Ascending aorta (tissue), 2 donors: ENCODE results near the gene MYO1B. TPM values are rescaled to one million over a fixed set of nuclear protein-coding genes. Genes with fewer than 3 reads are reported as not detected.

ENCODE experiments used
- DNase-seq, 2 donors: peaks; one replicate each; pipeline ENCODE4 v3.0.0-alpha.2; 2019; ENCODE audit warnings: low spot score in 2 of 2
- H3K27ac ChIP-seq, 2 donors: fragments of 200-600 bp; sonication (generic); one replicate each; pipeline ENCODE4 v1.5.1; 2016 to 2017; ENCODE audit warnings: mild to moderate bottlenecking in 1 of 2
- H3K27me3 ChIP-seq: fragments of 200-600 bp; sonication (generic); one replicate; pipeline ENCODE4 v1.5.1; 2017
- H3K36me3 ChIP-seq, 2 donors: fragments of 200-600 bp; sonication (generic); one replicate each; pipeline ENCODE4 v1.5.1; 2016
- H3K4me1 ChIP-seq, 2 donors: fragments of 200-600 bp; sonication (generic); one replicate each; pipeline ENCODE4 v1.5.1; 2016 to 2017; ENCODE audit warnings: mild to moderate bottlenecking in 1 of 2
- H3K4me3 ChIP-seq, 2 donors: fragments of 200-600 bp; sonication (generic); one replicate each; pipeline ENCODE4 v1.5.1; 2016 to 2017; ENCODE audit warnings: mild to moderate bottlenecking in 1 of 2
- H3K9me3 ChIP-seq, 2 donors: fragments of 200-600 bp; sonication (generic); one replicate each; pipeline ENCODE4 v1.5.1; 2016
- CTCF ChIP-seq, 3 experiments: fragments of 200-600 bp in 2 of 3; fragments of 450-650 bp in 1 of 3; sonication (generic) in 2 of 3; IDR thresholded peaks; one replicate each; pipeline ENCODE4 v1.5.1; 2016 to 2019; ENCODE audit warnings: antibody characterized with exemption in 3 of 3, mild to moderate bottlenecking in 1 of 3, moderate library complexity in 1 of 3
- intact Hi-C: fragments of 100-400 bp; cut with DNase I; formaldehyde crosslinking; loops from one replicate; pipeline ENCODE4 v1.15.1; 2023
- total RNA-seq: library from RNA; depleted of rRNA; stranded (reverse); fragments of >200 nt; gene quantifications from one replicate; pipeline ENCODE4 v1.1.0, GENCODE V29; 2016

MYO1B gene
- total RNA-seq, 1 donor from 2014 or later, result 27.4 TPM

GRCh38 chr2:191343796-191344338, 98.7 kb downstream of the MYO1B start:
- H3K4me1 ChIP-seq, result no peaks in the 10 kb centered on the region
- no peak overlapping the region for H3K4me3 ChIP-seq
- TF ChIP-seq CTCF (IDR thresholded peaks at IDR 0.05), result no peak
- no peak for DNase-seq
- no peaks in the 10 kb centered on the region for H3K9me3 ChIP-seq
- H3K36me3 ChIP-seq, result peaks cover 3 to 7% of the 10 kb centered on the region in 2 donors
- no peak overlapping the region for H3K27ac ChIP-seq
- intact Hi-C loops, result no loop called here
- H3K27me3 ChIP-seq, result no peaks in the 10 kb centered on the region

GRCh38 chr2:191345788-191346187, 100.6 kb downstream of the MYO1B start:
- Histone ChIP-seq H3K27ac (no peak overlapping the region), H3K27me3 (no peaks in the 10 kb centered on the region), H3K4me1 (peaks cover 0 to 7% of the 10 kb centered on the region in 2 donors), H3K4me3 (no peak overlapping the region), H3K36me3 (peaks cover 3 to 7% of the 10 kb centered on the region in 2 donors), H3K9me3 (no peaks in the 10 kb centered on the region)
- intact Hi-C loops, result no loop called here
- no peak for TF ChIP-seq CTCF (IDR thresholded peaks at IDR 0.05)
- no peak for DNase-seq

- intact Hi-C loops, result no loop called here
- Histone ChIP-seq H3K4me1 (peaks cover 0 to 8% of the 10 kb centered on the region in 2 donors), H3K27ac (no peak overlapping the region), H3K9me3 (no peaks in the 10 kb centered on the region), H3K36me3 (peaks cover under 1 to 1% of the 10 kb centered on the region in 2 donors), H3K27me3 (no peaks in the 10 kb centered on the region), H3K4me3 (no peak overlapping the region)
- no peak for TF ChIP-seq CTCF (IDR thresholded peaks at IDR 0.05)
- no peak for DNase-seq
These were observed 102.0 kb downstream of the MYO1B start for GRCh38 chr2:191347154-191347553.

GRCh38 chr2:191347881-191348280, 102.7 kb downstream of the MYO1B start:
- H3K27me3 ChIP-seq, result no peaks in the 10 kb centered on the region
- intact Hi-C loops, result no loop called here
- H3K36me3 ChIP-seq, result no peaks in the 10 kb centered on the region
- H3K4me1 ChIP-seq, result peaks cover 0 to 8% of the 10 kb centered on the region in 2 donors
- no peak for DNase-seq
- no peak overlapping the region for H3K4me3 ChIP-seq
- TF ChIP-seq CTCF (IDR thresholded peaks at IDR 0.05), result no peak
- no peaks in the 10 kb centered on the region for H3K9me3 ChIP-seq
- H3K27ac ChIP-seq, result no peak overlapping the region

- no peak for DNase-seq
- no peaks in the 10 kb centered on the region for H3K27me3 ChIP-seq
- no peaks in the 10 kb centered on the region for H3K36me3 ChIP-seq
- intact Hi-C loops, result no loop called here
- H3K27ac ChIP-seq, result no peak overlapping the region
- TF ChIP-seq CTCF (IDR thresholded peaks at IDR 0.05), result no peak
- H3K4me3 ChIP-seq, result no peak overlapping the region
- no peaks in the 10 kb centered on the region for H3K9me3 ChIP-seq
- H3K4me1 ChIP-seq, result peaks cover 0 to 8% of the 10 kb centered on the region in 2 donors
These were observed 104.8 kb downstream of the MYO1B start for GRCh38 chr2:191349990-191350389.

GRCh38 chr2:191350826-191351225, 105.6 kb downstream of the MYO1B start:
- H3K4me3 ChIP-seq, result no peak overlapping the region
- DNase-seq, result no peak
- intact Hi-C loops, result no loop called here
- no peaks in the 10 kb centered on the region for H3K36me3 ChIP-seq
- H3K4me1 ChIP-seq, result peaks cover 0 to 8% of the 10 kb centered on the region in 2 donors
- H3K27me3 ChIP-seq, result no peaks in the 10 kb centered on the region
- no peak overlapping the region for H3K27ac ChIP-seq
- H3K9me3 ChIP-seq, result no peaks in the 10 kb centered on the region
- no peak for TF ChIP-seq CTCF (IDR thresholded peaks at IDR 0.05)
